ENCODE measurements around the gene SEMA4D.
A peak's percentile ranks its signal among the peaks of the same experiment; 100 is the strongest.

The SEMA4D gene

GRCh38 chr9:89398621-89399020 lies 99.3 kb downstream of the SEMA4D start:
- Mint-ChIP-seq H3K27ac (peak overlapping the region; percentile 41), H3K9me3 (no peaks in the 10 kb centered on the region), H3K27me3 (ENCODE audit: low read depth) (no peaks in the 10 kb centered on the region), H3K4me3 (no peak overlapping the region), H3K4me1 (ENCODE audit: low read depth) (peaks cover 16% of the 10 kb centered on the region), H3K36me3 (ENCODE audit: low read depth) (peaks cover 76% of the 10 kb centered on the region)

- H3K36me3 Mint-ChIP-seq (ENCODE audit: low read depth) = peaks cover 81% of the 10 kb centered on the region
- peaks cover 17% of the 10 kb centered on the region for H3K4me1 Mint-ChIP-seq (ENCODE audit: low read depth)
- H3K27me3 Mint-ChIP-seq (ENCODE audit: low read depth) = no peaks in the 10 kb centered on the region
- no peak overlapping the region for H3K27ac Mint-ChIP-seq
- no peaks in the 10 kb centered on the region for H3K9me3 Mint-ChIP-seq
- no peak overlapping the region for H3K4me3 Mint-ChIP-seq
These were observed 100.4 kb downstream of the SEMA4D start for GRCh38 chr9:89397471-89397870.

- peaks cover 81% of the 10 kb centered on the region for H3K36me3 Mint-ChIP-seq (ENCODE audit: low read depth)
- H3K4me3 Mint-ChIP-seq = no peak overlapping the region
- no peaks in the 10 kb centered on the region for H3K9me3 Mint-ChIP-seq
- H3K4me1 Mint-ChIP-seq (ENCODE audit: low read depth) = peaks cover 11% of the 10 kb centered on the region
- H3K27ac Mint-ChIP-seq = peak overlapping the region; percentile 36
- H3K27me3 Mint-ChIP-seq (ENCODE audit: low read depth) = no peaks in the 10 kb centered on the region
These were observed 101.8 kb downstream of the SEMA4D start for GRCh38 chr9:89395931-89396710.

- H3K4me3 Mint-ChIP-seq = no peak overlapping the region
- H3K4me1 Mint-ChIP-seq (ENCODE audit: low read depth) = peaks cover 21% of the 10 kb centered on the region
- no peaks in the 10 kb centered on the region for H3K27me3 Mint-ChIP-seq (ENCODE audit: low read depth)
- peaks cover 85% of the 10 kb centered on the region for H3K36me3 Mint-ChIP-seq (ENCODE audit: low read depth)
- no peaks in the 10 kb centered on the region for H3K9me3 Mint-ChIP-seq
- H3K27ac Mint-ChIP-seq = peak overlapping the region; percentile 49
These were observed 103.5 kb downstream of the SEMA4D start for GRCh38 chr9:89394412-89394811.

GRCh38 chr9:89391585-89391984 lies 106.3 kb downstream of the SEMA4D start:
- Mint-ChIP-seq H3K27ac (peak overlapping the region; percentile 57), H3K36me3 (ENCODE audit: low read depth) (peaks cover 76% of the 10 kb centered on the region), H3K4me1 (ENCODE audit: low read depth) (peaks cover 22% of the 10 kb centered on the region), H3K4me3 (no peak overlapping the region), H3K27me3 (ENCODE audit: low read depth) (no peaks in the 10 kb centered on the region), H3K9me3 (no peaks in the 10 kb centered on the region)

- Mint-ChIP-seq H3K27me3 (ENCODE audit: low read depth) (no peaks in the 10 kb centered on the region), H3K36me3 (ENCODE audit: low read depth) (peaks cover 78% of the 10 kb centered on the region), H3K27ac (peak overlapping the region; percentile 57), H3K4me3 (no peak overlapping the region), H3K4me1 (ENCODE audit: low read depth) (peaks cover 24% of the 10 kb centered on the region), H3K9me3 (no peaks in the 10 kb centered on the region)
These were observed 107.3 kb downstream of the SEMA4D start for GRCh38 chr9:89390578-89391116.

- peak overlapping the region; percentile 49 for H3K27ac Mint-ChIP-seq
- H3K27me3 Mint-ChIP-seq (ENCODE audit: low read depth) = no peaks in the 10 kb centered on the region
- H3K36me3 Mint-ChIP-seq (ENCODE audit: low read depth) = peaks cover 77% of the 10 kb centered on the region
- no peaks in the 10 kb centered on the region for H3K9me3 Mint-ChIP-seq
- peaks cover 24% of the 10 kb centered on the region for H3K4me1 Mint-ChIP-seq (ENCODE audit: low read depth)
- H3K4me3 Mint-ChIP-seq = no peak overlapping the region
These were observed 107.8 kb downstream of the SEMA4D start for GRCh38 chr9:89390068-89390555.

GRCh38 chr9:89388868-89389177 lies 109.1 kb downstream of the SEMA4D start:
- Mint-ChIP-seq H3K4me1 (ENCODE audit: low read depth) (peaks cover 30% of the 10 kb centered on the region), H3K4me3 (no peak overlapping the region), H3K9me3 (no peaks in the 10 kb centered on the region), H3K27ac (no peak overlapping the region), H3K36me3 (ENCODE audit: low read depth) (peaks cover 74% of the 10 kb centered on the region), H3K27me3 (ENCODE audit: low read depth) (no peaks in the 10 kb centered on the region)

GRCh38 chr9:89388084-89388867 lies 109.6 kb downstream of the SEMA4D start:
- H3K27ac Mint-ChIP-seq = peak overlapping the region; percentile 26
- peaks cover 29% of the 10 kb centered on the region for H3K4me1 Mint-ChIP-seq (ENCODE audit: low read depth)
- no peak overlapping the region for H3K4me3 Mint-ChIP-seq
- H3K9me3 Mint-ChIP-seq = no peaks in the 10 kb centered on the region
- H3K27me3 Mint-ChIP-seq (ENCODE audit: low read depth) = no peaks in the 10 kb centered on the region
- peaks cover 73% of the 10 kb centered on the region for H3K36me3 Mint-ChIP-seq (ENCODE audit: low read depth)

- peaks cover 33% of the 10 kb centered on the region for H3K4me1 Mint-ChIP-seq (ENCODE audit: low read depth)
- H3K27ac Mint-ChIP-seq = peak overlapping the region; percentile 6
- no peaks in the 10 kb centered on the region for H3K9me3 Mint-ChIP-seq
- peaks cover 70% of the 10 kb centered on the region for H3K36me3 Mint-ChIP-seq (ENCODE audit: low read depth)
- H3K27me3 Mint-ChIP-seq (ENCODE audit: low read depth) = no peaks in the 10 kb centered on the region
- no peak overlapping the region for H3K4me3 Mint-ChIP-seq
These were observed 110.6 kb downstream of the SEMA4D start for GRCh38 chr9:89387197-89387849.

- peaks cover 35% of the 10 kb centered on the region for H3K4me1 Mint-ChIP-seq (ENCODE audit: low read depth)
These were observed 111.1 kb downstream of the SEMA4D start for GRCh38 chr9:89386797-89387196.

GRCh38 chr9:89386206-89386605 lies 111.7 kb downstream of the SEMA4D start:
- no peaks in the 10 kb centered on the region for H3K27me3 Mint-ChIP-seq (ENCODE audit: low read depth)
- peak overlapping the region; percentile 9 for H3K27ac Mint-ChIP-seq
- no peaks in the 10 kb centered on the region for H3K9me3 Mint-ChIP-seq
- H3K4me3 Mint-ChIP-seq = no peak overlapping the region
- H3K4me1 Mint-ChIP-seq (ENCODE audit: low read depth) = peaks cover 38% of the 10 kb centered on the region
- peaks cover 70% of the 10 kb centered on the region for H3K36me3 Mint-ChIP-seq (ENCODE audit: low read depth)

More at GRCh38 chr9:89386797-89387196, 111.1 kb downstream of the SEMA4D start:
- Mint-ChIP-seq H3K4me3 (no peak overlapping the region), H3K36me3 (ENCODE audit: low read depth) (peaks cover 69% of the 10 kb centered on the region), H3K9me3 (no peaks in the 10 kb centered on the region), H3K27ac (no peak overlapping the region), H3K27me3 (ENCODE audit: low read depth) (no peaks in the 10 kb centered on the region)

- Mint-ChIP-seq H3K4me3 (no peak overlapping the region), H3K27me3 (ENCODE audit: low read depth) (no peaks in the 10 kb centered on the region), H3K4me1 (ENCODE audit: low read depth) (peaks cover 30% of the 10 kb centered on the region), H3K9me3 (no peaks in the 10 kb centered on the region), H3K36me3 (ENCODE audit: low read depth) (peaks cover 64% of the 10 kb centered on the region), H3K27ac (peak overlapping the region; percentile 55)
These were observed 113.1 kb downstream of the SEMA4D start for GRCh38 chr9:89384783-89385182.

- no peak overlapping the region for H3K4me3 Mint-ChIP-seq
- H3K36me3 Mint-ChIP-seq (ENCODE audit: low read depth) = peaks cover 68% of the 10 kb centered on the region
- no peaks in the 10 kb centered on the region for H3K9me3 Mint-ChIP-seq
- peaks cover 35% of the 10 kb centered on the region for H3K4me1 Mint-ChIP-seq (ENCODE audit: low read depth)
- H3K27me3 Mint-ChIP-seq (ENCODE audit: low read depth) = no peaks in the 10 kb centered on the region
- peak overlapping the region; percentile 57 for H3K27ac Mint-ChIP-seq
These were observed 114.1 kb downstream of the SEMA4D start for GRCh38 chr9:89383721-89384300.

All from T-helper 1 cell treated with Interleukin-12 subunit alpha and Interleukin-12 subunit beta and Interleukin-4 antibody, amounts not matched to agents 30 μg/mL and 1 μg/mL, for 36 hours (primary cell).